ENCODE measurements around the gene CDC42BPA. TPM values are rescaled to one million over a fixed set of nuclear protein-coding genes. Genes with fewer than 3 reads are reported as not detected.

CDC42BPA gene
- total and polyA plus RNA-seq, 2 donors from 2014 or later, result 11.2 to 60.7 TPM

GRCh38 chr1:226976276-226976977, 341.9 kb downstream of the CDC42BPA start:
- no peak for TF ChIP-seq CTCF (IDR thresholded peaks at IDR 0.05; ENCODE audit: borderline replicate concordance, extremely low read depth, insufficient read depth)
- Histone ChIP-seq H3K4me3 (ENCODE audit: low read length in 3 of 3) (no peak overlapping the region), H3K9me3 (ENCODE audit: control insufficient read depth in 2 of 3, insufficient read depth in 1 of 3, low read length in 3 of 3) (peaks cover 0 to 4% (median 0%) of the 10 kb centered on the region in 3 donors), H3K4me1 (ENCODE audit: control insufficient read depth in 2 of 3, insufficient read depth in 2 of 3, low read depth in 1 of 3, low read length in 3 of 3) (peaks cover 0 to 28% (median 22%) of the 10 kb centered on the region in 3 donors), H3K27me3 (ENCODE audit: control insufficient read depth, insufficient read depth, low read length) (no peaks in the 10 kb centered on the region), H3K9ac (ENCODE audit: low read length in 3 of 3) (no peak overlapping the region), H3K27ac (ENCODE audit: low read depth in 2 of 2, low read length in 2 of 2) (no peak overlapping the region), H3K36me3 (ENCODE audit: control insufficient read depth in 2 of 3, insufficient read depth in 3 of 3, low read length in 3 of 3) (no peaks in the 10 kb centered on the region)
- FAIRE-seq (no peak), DNase-seq (peak in 1 of 5 donors; percentile 55)
- intact Hi-C loops (cut with DNase I), result no loop called here

GRCh38 chr1:226975259-226976250, 342.7 kb downstream of the CDC42BPA start:
- TF ChIP-seq CTCF (IDR thresholded peaks at IDR 0.05; ENCODE audit: borderline replicate concordance, extremely low read depth, insufficient read depth), result no peak
- H3K27ac ChIP-seq (ENCODE audit: low read depth in 2 of 2, low read length in 2 of 2), result peak overlapping the region; percentile 97
- FAIRE-seq, result no peak
- no peak overlapping the region for H3K9ac ChIP-seq (ENCODE audit: low read length in 3 of 3)
- no peak overlapping the region for H3K4me3 ChIP-seq (ENCODE audit: low read length in 3 of 3)
- no peaks in the 10 kb centered on the region for H3K36me3 ChIP-seq (ENCODE audit: control insufficient read depth in 2 of 3, insufficient read depth in 3 of 3, low read length in 3 of 3)
- H3K9me3 ChIP-seq (ENCODE audit: control insufficient read depth in 2 of 3, insufficient read depth in 1 of 3, low read length in 3 of 3), result peaks cover 0 to 4% (median 0%) of the 10 kb centered on the region in 3 donors
- intact Hi-C loops (cut with DNase I), result no loop called here
- peaks cover 0 to 24% (median 22%) of the 10 kb centered on the region in 3 donors for H3K4me1 ChIP-seq (ENCODE audit: control insufficient read depth in 2 of 3, insufficient read depth in 2 of 3, low read depth in 1 of 3, low read length in 3 of 3)
- no peaks in the 10 kb centered on the region for H3K27me3 ChIP-seq (ENCODE audit: control insufficient read depth, insufficient read depth, low read length)
- peak in 1 of 5 donors; percentile 48 for DNase-seq

GRCh38 chr1:226974544-226975258, 343.6 kb downstream of the CDC42BPA start:
- TF ChIP-seq CTCF (IDR thresholded peaks at IDR 0.05; ENCODE audit: borderline replicate concordance, extremely low read depth, insufficient read depth), result no peak
- Histone ChIP-seq H3K4me3 (ENCODE audit: low read length in 3 of 3) (peak overlapping the region in 1 of 3 donors; percentile 4), H3K9ac (ENCODE audit: low read length in 3 of 3) (peak overlapping the region in 2 of 3 donors; percentile 27 to 73), H3K27ac (ENCODE audit: low read depth in 2 of 2, low read length in 2 of 2) (peak overlapping the region; percentile 97), H3K27me3 (ENCODE audit: control insufficient read depth, insufficient read depth, low read length) (no peaks in the 10 kb centered on the region), H3K36me3 (ENCODE audit: control insufficient read depth in 2 of 3, insufficient read depth in 3 of 3, low read length in 3 of 3) (peaks cover 0 to 4% (median 0%) of the 10 kb centered on the region in 3 donors), H3K4me1 (ENCODE audit: control insufficient read depth in 2 of 3, insufficient read depth in 2 of 3, low read depth in 1 of 3, low read length in 3 of 3) (peaks cover 0 to 24% (median 19%) of the 10 kb centered on the region in 3 donors), H3K9me3 (ENCODE audit: control insufficient read depth in 2 of 3, insufficient read depth in 1 of 3, low read length in 3 of 3) (peaks cover 0 to 4% (median 1%) of the 10 kb centered on the region in 3 donors)
- intact Hi-C loops (cut with DNase I), result no loop called here
- DNase-seq (peak in 4 of 5 donors; percentile 59 to 77 (median 74)), FAIRE-seq (no peak)
